T-cell (primary cell): ENCODE data around the gene TMEM123. TPM values are rescaled to one million over a fixed set of nuclear protein-coding genes. Genes with fewer than 3 reads are reported as not detected.

Experiments
- ATAC-seq, 4 experiments: fragments of 200-7000 bp in 3 of 4; fragments of 150-1000 bp in 1 of 4; cut with Tn5 transposase; replicated peaks in 1 of 4; 1 replicate in 3 of 4; 2 replicates in 1 of 4; pipeline ENCODE4 v1.10.0; 2021; ENCODE audit warnings: moderate library complexity in 3 of 4, mild to moderate bottlenecking in 2 of 4, moderate number of reproducible peaks in 1 of 4
- CTCF ChIA-PET, 2 donors: fragments of 300-600 bp; sonication (Branson Sonifier 250); formaldehyde crosslinking; loops; one replicate each; lab custom pipeline; 2022; ENCODE audit warnings: antibody characterized with exemption in 2 of 2; lab: Charles Lee
- POLR2A ChIA-PET, 2 donors: fragments of 300-600 bp; sonication (Branson Sonifier 250); formaldehyde crosslinking; loops; one replicate each; lab custom pipeline; 2022; ENCODE audit warnings: antibody characterized with exemption in 2 of 2; lab: Charles Lee
- DNase-seq, 35 experiments: peaks; one replicate each; pipeline versions ENCODE4 v3.0.0 to v3.0.0-alpha.2; 2013 to 2023
- H3K27ac ChIP-seq: one replicate; pipeline ENCODE4 v1.5.1; 2013; ENCODE audit warnings: low read length
- H3K27me3 ChIP-seq, 2 experiments: replicated peaks in 1 of 2; 1 replicate in 1 of 2; 2 replicates in 1 of 2; pipeline versions ENCODE4 v1.6.1 to v1.7.0; 2013; ENCODE audit warnings: low read length in 1 of 2, mixed read lengths in 1 of 2; ENCODE audit not compliant: control insufficient read depth in 2 of 2, insufficient read depth in 2 of 2; ENCODE audit errors: extremely low read depth in 1 of 2
- H3K36me3 ChIP-seq, 2 donors: 1 replicate in 1 of 2; 2 replicates in 1 of 2; pipeline versions ENCODE4 v1.6.1 to v1.7.0; 2013; ENCODE audit warnings: low read length in 1 of 2; ENCODE audit not compliant: control insufficient read depth in 2 of 2, insufficient read depth in 1 of 2; ENCODE audit errors: extremely low read depth in 1 of 2
- H3K4me1 ChIP-seq, 2 experiments: 1 replicate in 1 of 2; 2 replicates in 1 of 2; pipeline versions ENCODE4 v1.6.1 to v1.7.0; 2013; ENCODE audit warnings: low read length in 2 of 2, mixed read lengths in 1 of 2; ENCODE audit not compliant: insufficient read depth in 2 of 2, control insufficient read depth in 1 of 2; ENCODE audit errors: extremely low read depth in 1 of 2
- H3K4me3 ChIP-seq, 2 donors: 1 replicate in 1 of 2; 2 replicates in 1 of 2; pipeline versions ENCODE4 v1.5.1 to v1.7.0; 2013; ENCODE audit warnings: mild to moderate bottlenecking in 2 of 2, low read length in 1 of 2, moderate library complexity in 1 of 2; ENCODE audit not compliant: control insufficient read depth in 1 of 2; ENCODE audit errors: extremely low read depth in 1 of 2
- H3K9me3 ChIP-seq: 2 replicates; pipeline ENCODE4 v1.7.0; 2013
- H3K27ac Mint-ChIP-seq, 2 donors: one replicate each; pipeline ENCODE4 v1.8.0; 2020 to 2021; ENCODE audit warnings: mild to moderate bottlenecking in 2 of 2, mixed read lengths in 2 of 2
- H3K27me3 Mint-ChIP-seq, 2 donors: one replicate each; pipeline ENCODE4 v1.8.0; 2021 to 2022; ENCODE audit warnings: mixed read lengths in 2 of 2
- H3K36me3 Mint-ChIP-seq: one replicate; pipeline ENCODE4 v1.8.0; 2021; ENCODE audit warnings: mixed read lengths
- H3K4me1 Mint-ChIP-seq, 3 donors: one replicate each; pipeline ENCODE4 v1.8.0; 2020 to 2022; ENCODE audit warnings: mixed read lengths in 3 of 3, mild to moderate bottlenecking in 1 of 3
- H3K4me3 Mint-ChIP-seq, 3 donors: one replicate each; pipeline ENCODE4 v1.8.0; 2020 to 2022; ENCODE audit warnings: mild to moderate bottlenecking in 3 of 3, mixed read lengths in 3 of 3, moderate library complexity in 3 of 3
- H3K9me3 Mint-ChIP-seq, 3 donors: one replicate each; pipeline ENCODE4 v1.8.0; 2020 to 2022; ENCODE audit warnings: mixed read lengths in 3 of 3
- WGBS: methylation state at CpG from one replicate; pipeline ENCODE4 v1.1.5; 2013; ENCODE audit warnings: missing lambda C conversion rate; ENCODE audit not compliant: insufficient coverage; 5-methylcytosine and 5-hydroxymethylcytosine counted together
- total RNA-seq, 35 experiments: library from RNA in 6 of 35; stranded (reverse) in 6 of 35; fragments of 120-200 nt in 1 of 35; gene quantifications; one replicate each; pipeline versions ENCODE4 v1.2.1 to v1.2.4 and lab custom pipeline; 2013 to 2026

TMEM123 gene
- total RNA-seq, 5 donors from 2014 or later (not counting 1 experiment from before 2014, with no cell fraction given), result 361 to 469 (median 428) TPM

GRCh38 chr11:102430158-102430836, 22.3 kb downstream of the TMEM123 start:
- Mint-ChIP-seq H3K36me3 (peaks cover 72% of the 10 kb centered on the region), H3K4me3 (peak overlapping the region; percentile 4 to 58 (median 32)), H3K27ac (peak overlapping the region; percentile 52 to 90), H3K27me3 (no peaks in the 10 kb centered on the region), H3K4me1 (peaks cover 68 to 75% (median 71%) of the 10 kb centered on the region in 3 donors), H3K9me3 (peaks cover 3 to 14% (median 6%) of the 10 kb centered on the region in 3 donors)
- H3K4me1 ChIP-seq, result peaks cover 22 to 42% of the 10 kb centered on the region in 2 experiments
- H3K27ac ChIP-seq, result peak overlapping the region; percentile 50
- H3K4me3 ChIP-seq, result no peak overlapping the region
- H3K27me3 ChIP-seq, result no peaks in the 10 kb centered on the region
- H3K9me3 ChIP-seq, result no peaks in the 10 kb centered on the region
- no CpG with 5 or more reads among the region's 3 CpGs for WGBS
- DNase-seq (peak in 1 of 35 experiments; percentile 52), ATAC-seq (peak; percentile 15 to 60 (median 57))
- peaks cover 10 to 26% of the 10 kb centered on the region in 2 donors for H3K36me3 ChIP-seq
- ChIA-PET CTCF (interaction anchor here (0.5 to 1.7 kb wide), 5 partner anchors 22 to 202 kb away, joined by 3 to 7 read pairs (median 3); no protein-coding TSS in a partner anchor), POLR2A (interaction anchor here (0.6 to 1.1 kb wide), 6 partner anchors 10 to 46 kb away, joined by 3 to 9 read pairs (median 4); no protein-coding TSS in a partner anchor)

- peaks cover 74% of the 10 kb centered on the region for H3K36me3 Mint-ChIP-seq
- peak overlapping the region; percentile 50 for H3K27ac ChIP-seq
- peak overlapping the region in 2 of 3 donors; percentile 4 to 58 for H3K4me3 Mint-ChIP-seq
- peaks cover 3 to 14% (median 6%) of the 10 kb centered on the region in 3 donors for H3K9me3 Mint-ChIP-seq
- ChIA-PET CTCF (interaction anchor here in 1 of 2 donors (1.7 kb wide), 1 partner anchor 39 kb away, joined by 7 read pairs; no protein-coding TSS in a partner anchor), POLR2A (interaction anchor here in 1 of 2 donors (0.6 to 1.1 kb wide), 2 partner anchors 9 to 23 kb away, joined by 5 to 6 read pairs; no protein-coding TSS in a partner anchor)
- peaks cover 23 to 49% of the 10 kb centered on the region in 2 experiments for H3K4me1 ChIP-seq
- no peaks in the 10 kb centered on the region for H3K9me3 ChIP-seq
- H3K27me3 ChIP-seq, result no peaks in the 10 kb centered on the region
- DNase-seq, result no peak
- H3K36me3 ChIP-seq, result peaks cover 10 to 29% of the 10 kb centered on the region in 2 donors
- WGBS, result 53% methylated on average over 4 of the region's 4 CpGs
- no peak overlapping the region for H3K4me3 ChIP-seq
- peak overlapping the region; percentile 52 to 90 for H3K27ac Mint-ChIP-seq
- H3K4me1 Mint-ChIP-seq, result peaks cover 74 to 78% (median 74%) of the 10 kb centered on the region in 3 donors
- ATAC-seq, result peak; percentile 25 to 40 (median 33)
- no peaks in the 10 kb centered on the region for H3K27me3 Mint-ChIP-seq
Measured at GRCh38 chr11:102429691-102430090, 22.9 kb downstream of the TMEM123 start.

GRCh38 chr11:102429226-102429625, 23.3 kb downstream of the TMEM123 start:
- Histone ChIP-seq H3K36me3 (peaks cover 10 to 29% of the 10 kb centered on the region in 2 donors), H3K27ac (peak overlapping the region; percentile 50), H3K27me3 (no peaks in the 10 kb centered on the region), H3K4me1 (peaks cover 27 to 50% of the 10 kb centered on the region in 2 experiments), H3K4me3 (no peak overlapping the region), H3K9me3 (no peaks in the 10 kb centered on the region)
- peak overlapping the region in 1 of 3 donors; percentile 58 for H3K4me3 Mint-ChIP-seq
- no peak for DNase-seq
- H3K4me1 Mint-ChIP-seq, result peaks cover 74 to 79% (median 75%) of the 10 kb centered on the region in 3 donors
- WGBS, result 79% methylated on average over 2 of the region's 3 CpGs
- no peak for ATAC-seq
- H3K36me3 Mint-ChIP-seq, result peaks cover 71% of the 10 kb centered on the region
- peak overlapping the region; percentile 52 to 90 for H3K27ac Mint-ChIP-seq
- H3K27me3 Mint-ChIP-seq, result no peaks in the 10 kb centered on the region
- H3K9me3 Mint-ChIP-seq, result peaks cover 3 to 14% (median 6%) of the 10 kb centered on the region in 3 donors
- ChIA-PET CTCF (no interaction called here), POLR2A (no interaction called here)

- Histone ChIP-seq H3K9me3 (no peaks in the 10 kb centered on the region), H3K4me1 (peaks cover 31 to 55% of the 10 kb centered on the region in 2 experiments), H3K27ac (no peak overlapping the region), H3K36me3 (peaks cover 10 to 29% of the 10 kb centered on the region in 2 donors), H3K27me3 (no peaks in the 10 kb centered on the region), H3K4me3 (no peak overlapping the region)
- H3K27me3 Mint-ChIP-seq, result no peaks in the 10 kb centered on the region
- DNase-seq, result no peak
- peak overlapping the region in 1 of 3 donors; percentile 58 for H3K4me3 Mint-ChIP-seq
- peaks cover 3 to 13% (median 6%) of the 10 kb centered on the region in 3 donors for H3K9me3 Mint-ChIP-seq
- H3K36me3 Mint-ChIP-seq, result peaks cover 65% of the 10 kb centered on the region
- peak overlapping the region; percentile 52 to 90 for H3K27ac Mint-ChIP-seq
- POLR2A ChIA-PET, result no interaction called here
- WGBS, result 94% methylated on average over 3 of the region's 4 CpGs
- ATAC-seq, result no peak
- CTCF ChIA-PET, result interaction anchor here (0.7 to 1.2 kb wide), 4 partner anchors 14 to 62 kb away, joined by 3 to 4 read pairs (median 4); no protein-coding TSS in a partner anchor
- peaks cover 78 to 82% (median 79%) of the 10 kb centered on the region in 3 donors for H3K4me1 Mint-ChIP-seq
Measured at GRCh38 chr11:102428696-102429095, 23.9 kb downstream of the TMEM123 start.

- ChIA-PET CTCF (interaction anchor here (0.6 to 1.2 kb wide), 7 partner anchors 24 to 166 kb away, joined by 3 to 10 read pairs (median 3); no protein-coding TSS in a partner anchor), POLR2A (interaction anchor here (0.5 to 1.1 kb wide), 3 partner anchors 21 to 88 kb away, joined by 3 to 6 read pairs (median 3); no protein-coding TSS in a partner anchor)
- no peak for ATAC-seq
- 0% methylated on average over 1 of the region's 1 CpG for WGBS
- H3K27me3 ChIP-seq, result no peaks in the 10 kb centered on the region
- H3K4me3 ChIP-seq, result no peak overlapping the region
- DNase-seq, result no peak
- no peaks in the 10 kb centered on the region for H3K9me3 ChIP-seq
- H3K36me3 ChIP-seq, result peaks cover 0 to 18% of the 10 kb centered on the region in 2 donors
- Mint-ChIP-seq H3K36me3 (peaks cover 50% of the 10 kb centered on the region), H3K27ac (peak overlapping the region; percentile 93 to 94), H3K9me3 (peaks cover 0 to 3% (median 3%) of the 10 kb centered on the region in 3 donors), H3K4me3 (peak overlapping the region in 1 of 3 donors; percentile 41), H3K27me3 (no peaks in the 10 kb centered on the region), H3K4me1 (peaks cover 88 to 91% (median 90%) of the 10 kb centered on the region in 3 donors)
- peaks cover 38 to 63% of the 10 kb centered on the region in 2 experiments for H3K4me1 ChIP-seq
- H3K27ac ChIP-seq, result no peak overlapping the region
Measured at GRCh38 chr11:102427068-102427467, 25.5 kb downstream of the TMEM123 start.

GRCh38 chr11:102426570-102426969, 26.0 kb downstream of the TMEM123 start:
- Histone ChIP-seq H3K4me3 (no peak overlapping the region), H3K27me3 (no peaks in the 10 kb centered on the region), H3K4me1 (peaks cover 40 to 68% of the 10 kb centered on the region in 2 experiments), H3K36me3 (peaks cover 0 to 14% of the 10 kb centered on the region in 2 donors), H3K9me3 (no peaks in the 10 kb centered on the region), H3K27ac (no peak overlapping the region)
- POLR2A ChIA-PET, result interaction anchor here (0.6 to 1.1 kb wide), 4 partner anchors 20 to 78 kb away, joined by 3 to 10 read pairs (median 6); no protein-coding TSS in a partner anchor
- H3K27me3 Mint-ChIP-seq, result no peaks in the 10 kb centered on the region
- no peak for ATAC-seq
- peak overlapping the region; percentile 93 to 94 for H3K27ac Mint-ChIP-seq
- peaks cover 88 to 91% (median 90%) of the 10 kb centered on the region in 3 donors for H3K4me1 Mint-ChIP-seq
- CTCF ChIA-PET, result interaction anchor here (0.7 to 1.2 kb wide), 6 partner anchors 24 to 165 kb away, joined by 3 to 5 read pairs (median 3); no protein-coding TSS in a partner anchor
- H3K4me3 Mint-ChIP-seq, result no peak overlapping the region
- DNase-seq, result no peak
- peaks cover 45% of the 10 kb centered on the region for H3K36me3 Mint-ChIP-seq
- no peaks in the 10 kb centered on the region for H3K9me3 Mint-ChIP-seq
